GM12892 (cell line): ENCODE results near the gene SLFN14.

Source experiments
- POLR2A ChIP-seq: IDR thresholded peaks from 2 replicates; pipeline ENCODE4 v1.6.1; 2011; ENCODE audit warnings: low read depth, low read length, control low read depth
- POLR2AphosphoS5 ChIP-seq: IDR thresholded peaks from 2 replicates; pipeline ENCODE4 v1.6.1; 2011; ENCODE audit warnings: low read depth, low read length, control low read depth
- TAF1 ChIP-seq: IDR thresholded peaks from 2 replicates; pipeline ENCODE4 v1.6.1; 2011; ENCODE audit warnings: low read depth, mild to moderate bottlenecking, control low read depth, low read length, borderline replicate concordance

- peak; percentile 89 for TF ChIP-seq POLR2AphosphoS5
- TF ChIP-seq POLR2A: peak; percentile 84
- peak; percentile 56 for TF ChIP-seq TAF1
These were observed 26.7 kb upstream of the SLFN14 start, which contains the start of gene AP2B1 for GRCh38 chr17:35587074-35587961.
